K562 (cell line): ENCODE data around the gene EYA2. TPM values are rescaled to one million over a fixed set of nuclear protein-coding genes. Genes with fewer than 3 reads are reported as not detected.

Source experiments
- ARNT ChIP-seq, 2 experiments: fragments of 450-650 bp; IDR thresholded peaks; 2 replicates each; pipeline ENCODE4 v1.6.1; 2016; ENCODE audit warnings: mild to moderate bottlenecking in 1 of 2
- ATF6 ChIP-seq: sonication (generic); formaldehyde crosslinking; IDR thresholded peaks from 2 replicates; pipeline ENCODE4 v1.4.0; 2020; ENCODE audit warnings: mild to moderate bottlenecking, missing genetic modification reagents
- CAMTA2 ChIP-seq: fragments of 250-450 bp; sonication (Bioruptor Pico); conservative IDR thresholded peaks from 2 replicates; pipeline ENCODE4 v1.5.1; 2022
- CGGBP1 ChIP-seq: fragments of 250-450 bp; sonication (Bioruptor Pico); IDR thresholded peaks from 2 replicates; pipeline ENCODE4 v1.9.0; 2021; ENCODE audit warnings: mild to moderate bottlenecking
- HES1 ChIP-seq: fragments of 450-650 bp; IDR thresholded peaks from 2 replicates; pipeline ENCODE4 v1.6.1; 2016; ENCODE audit warnings: low read depth, mild to moderate bottlenecking, moderate library complexity
- ID3 ChIP-seq, 2 experiments: fragments of 250-450 bp in 1 of 2; fragments of 450-650 bp in 1 of 2; sonication (Bioruptor Pico) in 1 of 2; IDR thresholded peaks; 2 replicates each; pipeline versions ENCODE4 v1.6.1 to v1.8.0; 2016 to 2021; ENCODE audit warnings: mild to moderate bottlenecking in 2 of 2, moderate library complexity in 2 of 2, missing compliant biosample characterization in 1 of 2, missing genetic modification characterization in 1 of 2
- KLF13 ChIP-seq: fragments of 450-650 bp; IDR thresholded peaks from 2 replicates; pipeline ENCODE4 v1.6.1; 2016; ENCODE audit warnings: missing genetic modification characterization, low read depth, mild to moderate bottlenecking, missing compliant biosample characterization, moderate library complexity, borderline replicate concordance
- NCOA1 ChIP-seq: fragments of 450-650 bp; IDR thresholded peaks from 2 replicates; pipeline ENCODE4 v1.6.1; 2016; ENCODE audit warnings: low read depth
- NR3C1 ChIP-seq: sonication (generic); formaldehyde crosslinking; IDR thresholded peaks from 2 replicates; pipeline ENCODE4 v1.8.1; 2022; ENCODE audit warnings: missing genetic modification reagents
- POLR2B ChIP-seq: fragments of 450-650 bp; IDR thresholded peaks from 2 replicates; pipeline ENCODE4 v1.6.1; 2018; ENCODE audit warnings: low read depth; ENCODE audit not compliant: partially characterized antibody
- PPARD ChIP-seq: fragments of 250-450 bp; sonication (Bioruptor Pico); IDR thresholded peaks from 2 replicates; pipeline ENCODE4 v1.8.0; 2022; ENCODE audit warnings: inconsistent platforms, mild to moderate bottlenecking, moderate library complexity
- RUNX1 ChIP-seq: sonication (generic); IDR thresholded peaks from 2 replicates; pipeline ENCODE4 v1.6.1; 2016; ENCODE audit warnings: antibody characterized with exemption, low read depth
- SAFB ChIP-seq: fragments of 200-400 bp; formaldehyde crosslinking; IDR thresholded peaks from 2 replicates; pipeline ENCODE4 v1.6.1; 2017; ENCODE audit warnings: low read depth, low read length, borderline replicate concordance
- SUPT5H ChIP-seq: fragments of 450-650 bp; IDR thresholded peaks from 2 replicates; pipeline ENCODE4 v1.6.1; 2016
- TCF15 ChIP-seq: fragments of 250-450 bp; sonication (Bioruptor Pico); IDR thresholded peaks from 2 replicates; pipeline ENCODE4 v1.8.0; 2022; ENCODE audit warnings: moderate library complexity, mild to moderate bottlenecking, inconsistent platforms
- TEAD1 ChIP-seq, 2 experiments: fragments of 450-650 bp in 1 of 2; sonication (generic) in 1 of 2; formaldehyde crosslinking; IDR thresholded peaks; 2 replicates each; pipeline versions ENCODE4 v1.4.0 to v1.8.0; 2020 to 2022; ENCODE audit warnings: mild to moderate bottlenecking in 2 of 2, missing genetic modification reagents in 1 of 2
- TEAD4 ChIP-seq, 2 experiments: sonication (generic) in 1 of 2; formaldehyde crosslinking in 1 of 2; IDR thresholded peaks; 2 replicates each; pipeline versions ENCODE4 v1.6.1 to v1.8.0; 2012 to 2022; ENCODE audit warnings: borderline replicate concordance in 1 of 2, inconsistent platforms in 1 of 2, low read length in 1 of 2, mild to moderate bottlenecking in 1 of 2, missing genetic modification reagents in 1 of 2
- USF1 ChIP-seq: sonication (generic); formaldehyde crosslinking; IDR thresholded peaks from 2 replicates; pipeline ENCODE4 v1.9.0; 2022; ENCODE audit warnings: mild to moderate bottlenecking, missing genetic modification reagents
- YY1 ChIP-seq, 3 experiments: IDR thresholded peaks; 2 replicates each; pipeline ENCODE4 v1.6.1; 2011; ENCODE audit warnings: low read length in 2 of 3, mild to moderate bottlenecking in 2 of 3, moderate library complexity in 2 of 3, borderline replicate concordance in 1 of 3, control low read depth in 1 of 3, low read depth in 1 of 3; ENCODE audit not compliant: insufficient read depth in 3 of 3, insufficient replicate concordance in 2 of 3, control insufficient read depth in 1 of 3, insufficient read length in 1 of 3; ENCODE audit errors: extremely low read depth in 1 of 3
- ZBTB7A ChIP-seq: IDR thresholded peaks from 2 replicates; pipeline ENCODE4 v1.6.1; 2011; ENCODE audit warnings: low read depth, mild to moderate bottlenecking, low read length, moderate library complexity, borderline replicate concordance; ENCODE audit not compliant: control insufficient read depth
- ZC3H11A ChIP-seq: IDR thresholded peaks from 2 replicates; pipeline ENCODE4 v1.6.1; 2012; ENCODE audit warnings: low read depth, low read length, improper control_type of control experiment
- ZNF239 ChIP-seq: fragments of 250-450 bp; sonication (Bioruptor Pico); IDR thresholded peaks from 2 replicates; pipeline ENCODE4 v1.4.0; 2020; ENCODE audit warnings: mild to moderate bottlenecking
- ZNF3 ChIP-seq: fragments of 250-450 bp; sonication (Bioruptor Pico); IDR thresholded peaks from 2 replicates; pipeline ENCODE4 v1.5.0; 2021; ENCODE audit warnings: mild to moderate bottlenecking, moderate library complexity
- ZNF586 ChIP-seq: fragments of 450-650 bp; formaldehyde crosslinking; conservative IDR thresholded peaks from 2 replicates; pipeline ENCODE4 v1.4.0; 2020; ENCODE audit warnings: mild to moderate bottlenecking, moderate library complexity
- polyA plus RNA-seq, 8 experiments: library from polyadenylated mRNA; depleted of rRNA in 4 of 8; stranded (reverse) in 5 of 8; unstranded in 3 of 8; fragments of >200 nt; fragmentation: Nextera tagmentation in 2 of 8; fragmentation: Illumina TruSeq in 1 of 8; extraction: Ambion mirVana in 2 of 8; extraction: Trizol in 1 of 8; gene quantifications; 2 replicates each; pipeline versions ENCODE4 v1.2.1 to v1.2.3, GENCODE V29; 2011 to 2014; ENCODE audit warnings: inconsistent platforms in 1 of 8, missing spikeins in 1 of 8
- total RNA-seq, 7 experiments: library from RNA; depleted of rRNA in 6 of 7; stranded (reverse); fragments of >200 nt in 6 of 7; fragmentation: Illumina TruSeq in 2 of 7; extraction: Trizol in 2 of 7; gene quantifications; 2 replicates each; pipeline versions ENCODE4 v1.2.1 to v1.2.3, GENCODE V29; 2011 to 2021; ENCODE audit warnings: low replicate concordance in 1 of 7

EYA2 gene
- total and polyA plus RNA-seq, 9 of the 15 experiments (the other 6 are each of a cell fraction or from before 2014, with no cell fraction given) = 0.03 TPM; not detected in 8

GRCh38 chr20:47205577-47206123, 311.0 kb downstream of the EYA2 start (continued):
- TF ChIP-seq KLF13 (tag) (no peak), ZNF3 (CRISPR knock-in tag) (no peak), NCOA1 (no peak), PPARD (CRISPR knock-in tag) (no peak), TCF15 (CRISPR knock-in tag) (no peak), POLR2B (no peak), ATF6 (CRISPR knock-in tag) (no peak), NR3C1 (CRISPR knock-in tag) (no peak), SAFB (no peak), TEAD4 (IDR thresholded peaks at IDR 0.05; ENCODE audit: low read length) (no peak), TEAD4 (CRISPR knock-in tag; IDR thresholded peaks at IDR 0.05; ENCODE audit: borderline replicate concordance) (no peak), ZC3H11A (no peak), HES1 (no peak), ZNF239 (no peak), ID3 (CRISPR knock-in tag; IDR thresholded peaks at IDR 0.05) (no peak), ID3 (tag; IDR thresholded peaks at IDR 0.05) (no peak), USF1 (peak; percentile 79), ARNT (IDR thresholded peaks at IDR 0.05) (no peak), YY1 (IDR thresholded peaks at IDR 0.05; ENCODE audit: borderline replicate concordance in 1 of 3, control insufficient read depth in 1 of 3, extremely low read depth in 1 of 3, insufficient read depth in 3 of 3, insufficient read length in 1 of 3, insufficient replicate concordance in 2 of 3, low read depth in 1 of 3, low read length in 2 of 3) (no peak), RUNX1 (no peak), SUPT5H (no peak), ZNF586 (CRISPR knock-in tag) (no peak), CGGBP1 (no peak), ZBTB7A (no peak), TEAD1 (CRISPR knock-in tag; IDR thresholded peaks at IDR 0.05) (0 out of 4 replicates have a peak, but pooled peaks of 1 of the 2 experiments have one; percentile 21), CAMTA2 (CRISPR knock-in tag) (no peak)
